SK-N-SH (cell line): ENCODE results near the gene EFCAB7. TPM values are rescaled to one million over a fixed set of nuclear protein-coding genes. Genes with fewer than 3 reads are reported as not detected.
"Not testable (repeated sequence)": the region's sequence is repeated elsewhere in the genome, so short reads cannot be mapped to it uniquely, and the experiment has no call there.

Experiments
- CTCF ChIA-PET: fragments of 300-600, 350-600 bp; formaldehyde crosslinking; extraction: SDS; loops from one replicate; lab custom pipeline; 2021; lab: Yijun Ruan, JAX
- POLR2A ChIA-PET: fragments of 350-600 bp; sonication (Branson Sonifier 250); formaldehyde crosslinking; extraction: SDS; loops from one replicate; lab custom pipeline; 2020; ENCODE audit warnings: antibody characterized with exemption, inconsistent platforms; lab: Yijun Ruan, JAX
- DNase-seq: peaks from one replicate; pipeline ENCODE4 v3.0.0; 2012
- H2AFZ ChIP-seq: fragments of 200-600 bp; sonication (generic); 2 replicates; pipeline ENCODE4 v1.8.1; 2016; ENCODE audit warnings: antibody characterized with exemption, mild to moderate bottlenecking, low read depth
- H3F3A ChIP-seq: fragments of 200-600 bp; sonication (generic); replicated peaks from 2 replicates; pipeline ENCODE3; 2016; ENCODE audit warnings: antibody characterized with exemption, mild to moderate bottlenecking; ENCODE audit not compliant: insufficient read depth
- H3K27ac ChIP-seq, 2 experiments: fragments of 200-500 bp in 1 of 2; fragments of 200-600 bp in 1 of 2; sonication (Bioruptor generic) in 1 of 2; sonication (generic), shearing (Covaris generic) in 1 of 2; 2 replicates each; pipeline versions ENCODE4 v1.5.1 to v1.6.1; 2014 to 2016; ENCODE audit warnings: low read depth in 2 of 2, inconsistent platforms in 1 of 2, low read length in 1 of 2, mild to moderate bottlenecking in 1 of 2, mixed read lengths in 1 of 2
- H3K27me3 ChIP-seq: fragments of 200-600 bp; sonication (generic), shearing (Covaris generic); 2 replicates; pipeline ENCODE4 v1.6.1; 2016; ENCODE audit warnings: mixed run types; ENCODE audit not compliant: insufficient read depth
- H3K36me3 ChIP-seq, 2 experiments: fragments of 200-500 bp in 1 of 2; fragments of 200-600 bp in 1 of 2; sonication (Bioruptor generic) in 1 of 2; sonication (generic) in 1 of 2; replicated peaks in 1 of 2; 2 replicates each; pipeline versions ENCODE3 to v1.5.1; 2014 to 2016; ENCODE audit warnings: low read length in 1 of 2, mild to moderate bottlenecking in 1 of 2; ENCODE audit not compliant: insufficient read depth in 2 of 2, control insufficient read depth in 1 of 2
- H3K4me1 ChIP-seq, 2 experiments: fragments of 200-500 bp in 1 of 2; fragments of 200-600 bp in 1 of 2; sonication (Bioruptor generic) in 1 of 2; sonication (generic), shearing (Covaris generic) in 1 of 2; 2 replicates each; pipeline versions ENCODE4 v1.5.1 to v1.6.1; 2014 to 2016; ENCODE audit warnings: low read depth in 1 of 2, low read length in 1 of 2, mixed run types in 1 of 2; ENCODE audit not compliant: insufficient read depth in 2 of 2, control insufficient read depth in 1 of 2
- H3K4me2 ChIP-seq: fragments of 200-600 bp; sonication (generic), shearing (Covaris generic); 2 replicates; pipeline ENCODE4 v1.6.1; 2017; ENCODE audit warnings: mixed run types
- H3K4me3 ChIP-seq, 2 experiments: fragments of 200-500 bp in 1 of 2; fragments of 200-600 bp in 1 of 2; sonication (Bioruptor generic) in 1 of 2; sonication (generic), shearing (Covaris generic) in 1 of 2; 2 replicates each; pipeline versions ENCODE4 v1.5.1 to v1.8.1; 2014 to 2016; ENCODE audit warnings: low read depth in 2 of 2, inconsistent platforms in 1 of 2, low read length in 1 of 2, mild to moderate bottlenecking in 1 of 2, mixed read lengths in 1 of 2, moderate library complexity in 1 of 2
- H3K79me2 ChIP-seq: fragments of 200-600 bp; sonication (generic); 2 replicates; pipeline ENCODE4 v1.8.1; 2017; ENCODE audit warnings: mild to moderate bottlenecking; ENCODE audit not compliant: insufficient read depth
- H3K9ac ChIP-seq: fragments of 200-600 bp; sonication (generic); 2 replicates; pipeline ENCODE4 v1.6.1; 2017; ENCODE audit warnings: mixed run types
- H3K9me2 ChIP-seq: fragments of 200-600 bp; sonication (generic); 2 replicates; pipeline ENCODE4 v1.6.1; 2017; ENCODE audit warnings: mixed run types
- H3K9me3 ChIP-seq: fragments of 200-600 bp; sonication (generic); 2 replicates; pipeline ENCODE4 v1.6.1; 2017; ENCODE audit warnings: mixed run types, mild to moderate bottlenecking, moderate library complexity
- H4K20me1 ChIP-seq: fragments of 200-600 bp; sonication (generic); 2 replicates; pipeline ENCODE4 v1.6.1; 2017; ENCODE audit warnings: mild to moderate bottlenecking, mixed run types; ENCODE audit not compliant: insufficient read depth
- CHD2 ChIP-seq: fragments of 150-350 bp; IDR thresholded peaks from 2 replicates; pipeline ENCODE4 v1.6.1; 2018; ENCODE audit warnings: low read length; ENCODE audit not compliant: partially characterized antibody
- EP300 ChIP-seq, 2 experiments: IDR thresholded peaks; 2 replicates each; pipeline versions ENCODE4 v1.4.0 to v1.6.1; 2012; ENCODE audit warnings: borderline replicate concordance in 1 of 2, low read depth in 1 of 2, low read length in 1 of 2
- FOSL2 ChIP-seq: IDR thresholded peaks from 2 replicates; pipeline ENCODE4 v1.4.0; 2012; ENCODE audit warnings: low read depth, mild to moderate bottlenecking, moderate library complexity, borderline replicate concordance
- FOXJ3 ChIP-seq: sonication (generic); formaldehyde crosslinking; IDR thresholded peaks from 2 replicates; pipeline ENCODE4 v1.5.1; 2020; ENCODE audit warnings: mild to moderate bottlenecking, missing genetic modification reagents
- FOXM1 ChIP-seq: IDR thresholded peaks from 2 replicates; pipeline ENCODE4 v1.4.0; 2012; ENCODE audit warnings: low read depth, mild to moderate bottlenecking
- GABPA ChIP-seq: IDR thresholded peaks from 2 replicates; pipeline ENCODE4 v1.4.0; 2012; ENCODE audit warnings: low read depth, mild to moderate bottlenecking
- GATA2 ChIP-seq: sonication (generic); formaldehyde crosslinking; IDR thresholded peaks from 2 replicates; pipeline ENCODE4 v1.5.0; 2020; ENCODE audit warnings: mild to moderate bottlenecking, missing genetic modification reagents
- MEF2A ChIP-seq: IDR thresholded peaks from 2 replicates; pipeline ENCODE4 v1.4.0; 2012; ENCODE audit warnings: low read depth, borderline replicate concordance
- MXI1 ChIP-seq: IDR thresholded peaks from 2 replicates; pipeline ENCODE4 v1.6.1; 2012; ENCODE audit warnings: mild to moderate bottlenecking, low read depth, low read length, improper control_type of control experiment
- NRF1 ChIP-seq: IDR thresholded peaks from 2 replicates; pipeline ENCODE4 v1.6.1; 2012; ENCODE audit warnings: low read depth, mild to moderate bottlenecking, low read length
- SIN3A ChIP-seq: IDR thresholded peaks from 2 replicates; pipeline ENCODE4 v1.6.1; 2012; ENCODE audit warnings: low read depth, mild to moderate bottlenecking, low read length, moderate library complexity, borderline replicate concordance
- SMC3 ChIP-seq: IDR thresholded peaks from 2 replicates; pipeline ENCODE4 v1.6.1; 2012; ENCODE audit warnings: low read depth, low read length, improper control_type of control experiment
- TEAD4 ChIP-seq: IDR thresholded peaks from 2 replicates; pipeline ENCODE4 v1.4.0; 2012; ENCODE audit warnings: mild to moderate bottlenecking, borderline replicate concordance; ENCODE audit not compliant: insufficient read depth
- WGBS: methylation state at CpG from one replicate; pipeline ENCODE4 v1.1.6; 2017; ENCODE audit warnings: low lambda C conversion rate; 5-methylcytosine and 5-hydroxymethylcytosine counted together
- polyA plus RNA-seq, 3 experiments: library from polyadenylated mRNA; depleted of rRNA; stranded (reverse); fragments of >200 nt; gene quantifications; 2 replicates each; pipeline ENCODE4 v1.2.3, GENCODE V29; 2012
- TF ChIP-seq, protein P1 (sequence below): IDR thresholded peaks from 2 replicates; pipeline ENCODE4 v1.4.0; 2012; ENCODE audit warnings: low read depth
- TF ChIP-seq, protein P2 (sequence below): IDR thresholded peaks from 2 replicates; pipeline ENCODE4; 2012
- TF ChIP-seq, protein P3 (sequence below): IDR thresholded peaks from 2 replicates; pipeline ENCODE4 v1.4.0; 2012; ENCODE audit warnings: low read depth, borderline replicate concordance
- TF ChIP-seq, protein P4 (sequence below): fragments of 150-350 bp; IDR thresholded peaks from 2 replicates; pipeline ENCODE4 v1.6.1; 2017; ENCODE audit warnings: antibody characterized with exemption, low read length, low read depth, borderline replicate concordance

Gene EFCAB7
- polyA plus RNA-seq, 1 of the 3 experiments (the other 2 are of a cell fraction), result 2.4 TPM

DNA sequence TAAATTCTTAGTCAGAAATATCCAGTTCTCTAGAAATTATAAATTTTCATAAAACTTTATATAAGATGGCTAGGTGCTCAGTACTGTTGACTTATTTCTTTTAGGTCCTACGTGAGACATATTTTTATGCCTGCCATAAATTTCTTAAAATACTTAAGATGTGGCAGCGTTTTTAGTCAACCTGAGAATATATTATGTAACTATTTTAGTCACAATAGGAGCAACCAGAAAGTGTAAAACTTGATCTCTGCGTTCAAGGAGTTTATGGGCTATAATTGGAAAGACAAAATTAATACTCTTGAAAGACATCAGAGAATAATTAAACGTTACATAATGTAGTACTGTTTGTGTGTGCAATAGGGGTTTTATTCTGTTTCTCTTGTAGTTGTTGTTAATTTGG lies 45.7 kb downstream of the EFCAB7 start:
- Histone ChIP-seq H3K4me3 (no peak overlapping the region), H3K9me3 (no peaks in the 10 kb centered on the region; the same call in 1 of the 2 replicates), H3K9ac (no peak overlapping the region), H3F3A (peaks cover 4% of the 10 kb centered on the region), H4K20me1 (no peaks in the 10 kb centered on the region), H3K9me2 (no peaks in the 10 kb centered on the region), H3K4me1 (no peaks in the 10 kb centered on the region), H3K36me3 (peaks cover 0 to 8% of the 10 kb centered on the region in 2 experiments), H2AFZ (no peak overlapping the region), H3K27ac (no peak overlapping the region), H3K4me2 (no peak overlapping the region), H3K79me2 (no peaks in the 10 kb centered on the region), H3K27me3 (no peaks in the 10 kb centered on the region)
- CTCF ChIA-PET, result interaction anchor here (0.5 to 1.3 kb wide), 3 partner anchors 11 to 201 kb away, joined by 3 to 4 read pairs (median 4); no protein-coding TSS in a partner anchor
- TF ChIP-seq GATA2 (CRISPR knock-in tag) (no peak), MXI1 (no peak), SIN3A (no peak), TEAD4 (no peak), FOXM1 (no peak), EP300 (IDR thresholded peaks at IDR 0.05; ENCODE audit: borderline replicate concordance in 1 of 2, low read depth in 1 of 2, low read length in 1 of 2) (no peak), CHD2 (no peak)
- TF ChIP-seq, protein P1, sequence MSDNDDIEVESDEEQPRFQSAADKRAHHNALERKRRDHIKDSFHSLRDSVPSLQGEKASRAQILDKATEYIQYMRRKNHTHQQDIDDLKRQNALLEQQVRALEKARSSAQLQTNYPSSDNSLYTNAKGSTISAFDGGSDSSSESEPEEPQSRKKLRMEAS, result no peak
- no peak for DNase-seq
- WGBS, result 89% methylated on average over 4 of the region's 4 CpGs
- POLR2A ChIA-PET, result no interaction called here

DNA sequence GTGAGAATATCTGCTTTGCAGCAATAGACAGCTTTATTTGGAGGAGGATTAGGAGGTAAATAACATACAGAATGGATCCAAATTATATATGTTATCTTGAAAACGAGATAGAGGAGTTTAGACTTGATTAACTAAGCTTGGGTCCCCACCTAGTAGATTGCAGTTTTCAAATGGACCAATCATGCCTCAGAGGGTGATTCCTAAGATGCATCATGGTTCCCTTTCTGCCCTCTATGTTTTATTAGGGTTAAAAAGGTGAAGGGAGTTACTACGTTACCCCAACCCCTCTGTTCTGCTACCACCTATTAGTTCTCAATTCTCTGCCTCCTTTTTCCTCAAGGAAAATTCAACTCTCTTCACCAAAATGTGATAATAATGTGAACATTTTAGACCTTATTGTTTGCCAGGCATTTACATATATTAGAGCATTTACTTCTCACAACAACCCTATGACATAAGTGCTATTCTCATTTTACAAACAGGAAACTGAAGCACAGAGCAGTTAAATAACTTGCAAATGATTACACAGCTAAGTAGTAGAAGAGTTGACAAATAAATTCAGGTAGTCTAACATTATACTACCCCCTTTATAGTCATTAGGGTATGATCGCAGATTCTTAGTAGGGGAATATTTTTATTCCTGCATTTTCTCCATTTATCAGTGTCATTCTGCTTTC lies 46.5 kb downstream of the EFCAB7 start:
- TF ChIP-seq NRF1, result no peak
- TF ChIP-seq MXI1, result no peak
- TF ChIP-seq MEF2A, result no peak
- TF ChIP-seq GATA2 (CRISPR knock-in tag), result no peak
- TF ChIP-seq, protein P1, result no peak
- TF ChIP-seq, protein P2, sequence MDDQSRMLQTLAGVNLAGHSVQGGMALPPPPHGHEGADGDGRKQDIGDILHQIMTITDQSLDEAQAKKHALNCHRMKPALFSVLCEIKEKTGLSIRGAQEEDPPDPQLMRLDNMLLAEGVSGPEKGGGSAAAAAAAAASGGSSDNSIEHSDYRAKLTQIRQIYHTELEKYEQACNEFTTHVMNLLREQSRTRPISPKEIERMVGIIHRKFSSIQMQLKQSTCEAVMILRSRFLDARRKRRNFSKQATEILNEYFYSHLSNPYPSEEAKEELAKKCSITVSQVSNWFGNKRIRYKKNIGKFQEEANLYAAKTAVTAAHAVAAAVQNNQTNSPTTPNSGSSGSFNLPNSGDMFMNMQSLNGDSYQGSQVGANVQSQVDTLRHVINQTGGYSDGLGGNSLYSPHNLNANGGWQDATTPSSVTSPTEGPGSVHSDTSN, result no peak
- TF ChIP-seq FOXJ3 (CRISPR knock-in tag), result no peak
- TF ChIP-seq FOXM1, result no peak
- TF ChIP-seq FOSL2, result no peak
- no peak for TF ChIP-seq SMC3
- TF ChIP-seq, protein P3, sequence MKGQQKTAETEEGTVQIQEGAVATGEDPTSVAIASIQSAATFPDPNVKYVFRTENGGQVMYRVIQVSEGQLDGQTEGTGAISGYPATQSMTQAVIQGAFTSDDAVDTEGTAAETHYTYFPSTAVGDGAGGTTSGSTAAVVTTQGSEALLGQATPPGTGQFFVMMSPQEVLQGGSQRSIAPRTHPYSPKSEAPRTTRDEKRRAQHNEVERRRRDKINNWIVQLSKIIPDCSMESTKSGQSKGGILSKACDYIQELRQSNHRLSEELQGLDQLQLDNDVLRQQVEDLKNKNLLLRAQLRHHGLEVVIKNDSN, result no peak
- TF ChIP-seq, protein P4, sequence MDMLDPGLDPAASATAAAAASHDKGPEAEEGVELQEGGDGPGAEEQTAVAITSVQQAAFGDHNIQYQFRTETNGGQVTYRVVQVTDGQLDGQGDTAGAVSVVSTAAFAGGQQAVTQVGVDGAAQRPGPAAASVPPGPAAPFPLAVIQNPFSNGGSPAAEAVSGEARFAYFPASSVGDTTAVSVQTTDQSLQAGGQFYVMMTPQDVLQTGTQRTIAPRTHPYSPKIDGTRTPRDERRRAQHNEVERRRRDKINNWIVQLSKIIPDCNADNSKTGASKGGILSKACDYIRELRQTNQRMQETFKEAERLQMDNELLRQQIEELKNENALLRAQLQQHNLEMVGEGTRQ, result no peak
- no peak for TF ChIP-seq GABPA
- H3K4me2 ChIP-seq, result no peak overlapping the region
- POLR2A ChIA-PET, result no interaction called here
- H2AFZ ChIP-seq, result no peak overlapping the region
- no peaks in the 10 kb centered on the region for H3K79me2 ChIP-seq
- DNase-seq, result no peak
- no peak overlapping the region for H3K4me3 ChIP-seq
- H3K27me3 ChIP-seq, result no peaks in the 10 kb centered on the region
- no peaks in the 10 kb centered on the region for H4K20me1 ChIP-seq
- H3F3A ChIP-seq, result peaks cover 4% of the 10 kb centered on the region
- CTCF ChIA-PET, result interaction anchor here (0.7 to 1.3 kb wide), 3 partner anchors 12 to 23 kb away, joined by 3 to 4 read pairs (median 3); no protein-coding TSS in a partner anchor
- no peak overlapping the region for H3K27ac ChIP-seq
- 87% methylated on average over 3 of the region's 3 CpGs for WGBS
- H3K9ac ChIP-seq, result no peak overlapping the region
- H3K4me1 ChIP-seq, result no peaks in the 10 kb centered on the region
- no peaks in the 10 kb centered on the region for H3K9me3 ChIP-seq
- peaks cover 0 to 1% of the 10 kb centered on the region in 2 experiments for H3K36me3 ChIP-seq
- H3K9me2 ChIP-seq, result no peaks in the 10 kb centered on the region

DNA sequence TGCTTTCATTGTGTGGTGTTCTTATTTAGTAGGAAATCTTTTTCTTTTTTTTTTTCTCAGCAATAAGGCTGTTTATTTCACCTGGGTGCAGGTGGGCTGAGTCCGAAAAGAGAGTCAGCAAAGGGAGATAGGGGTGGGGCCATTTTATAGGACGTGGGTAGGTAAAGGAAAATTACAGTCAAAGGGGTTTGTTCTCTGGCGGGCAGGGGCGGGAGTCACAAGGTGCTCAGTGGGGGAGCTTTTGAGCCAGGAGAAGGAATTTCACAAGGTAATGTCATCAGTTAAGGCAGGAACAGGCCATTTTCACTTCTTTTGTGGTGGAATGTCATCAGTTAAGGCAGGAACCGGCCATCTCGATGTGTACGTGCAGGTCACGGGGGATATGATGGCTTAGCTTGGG lies 49.4 kb downstream of the EFCAB7 start:
- H3K27ac ChIP-seq, H3K4me3 ChIP-seq, H3K27me3 ChIP-seq, H3F3A ChIP-seq, DNase-seq, H3K79me2 ChIP-seq, H3K36me3 ChIP-seq, H3K4me1 ChIP-seq, H3K9ac ChIP-seq, POLR2A ChIA-PET, H3K9me2 ChIP-seq, CTCF ChIA-PET, H2AFZ ChIP-seq, H3K9me3 ChIP-seq, H4K20me1 ChIP-seq, H3K4me2 ChIP-seq: not testable (repeated sequence)
- WGBS, result 94% methylated on average over 8 of the region's 8 CpGs
